Retinal pigment epithelial cell (primary cell): Measurements from ENCODE around the gene AATK.

Experiments
- DNase-seq: peaks from one replicate; pipeline ENCODE4 v3.0.0-alpha.2; 2010; ENCODE audit warnings: low read depth
- H3K4me3 ChIP-seq: 2 replicates; pipeline ENCODE4 v1.5.1; 2011; ENCODE audit warnings: mild to moderate bottlenecking, low read length, control low read depth, moderate library complexity
- TF ChIP-seq, protein P1 (sequence below): conservative IDR thresholded peaks from 2 replicates; pipeline ENCODE4 v1.5.1; 2011; ENCODE audit warnings: low read depth, low read length, control low read depth, inconsistent platforms

AATK gene

DNA sequence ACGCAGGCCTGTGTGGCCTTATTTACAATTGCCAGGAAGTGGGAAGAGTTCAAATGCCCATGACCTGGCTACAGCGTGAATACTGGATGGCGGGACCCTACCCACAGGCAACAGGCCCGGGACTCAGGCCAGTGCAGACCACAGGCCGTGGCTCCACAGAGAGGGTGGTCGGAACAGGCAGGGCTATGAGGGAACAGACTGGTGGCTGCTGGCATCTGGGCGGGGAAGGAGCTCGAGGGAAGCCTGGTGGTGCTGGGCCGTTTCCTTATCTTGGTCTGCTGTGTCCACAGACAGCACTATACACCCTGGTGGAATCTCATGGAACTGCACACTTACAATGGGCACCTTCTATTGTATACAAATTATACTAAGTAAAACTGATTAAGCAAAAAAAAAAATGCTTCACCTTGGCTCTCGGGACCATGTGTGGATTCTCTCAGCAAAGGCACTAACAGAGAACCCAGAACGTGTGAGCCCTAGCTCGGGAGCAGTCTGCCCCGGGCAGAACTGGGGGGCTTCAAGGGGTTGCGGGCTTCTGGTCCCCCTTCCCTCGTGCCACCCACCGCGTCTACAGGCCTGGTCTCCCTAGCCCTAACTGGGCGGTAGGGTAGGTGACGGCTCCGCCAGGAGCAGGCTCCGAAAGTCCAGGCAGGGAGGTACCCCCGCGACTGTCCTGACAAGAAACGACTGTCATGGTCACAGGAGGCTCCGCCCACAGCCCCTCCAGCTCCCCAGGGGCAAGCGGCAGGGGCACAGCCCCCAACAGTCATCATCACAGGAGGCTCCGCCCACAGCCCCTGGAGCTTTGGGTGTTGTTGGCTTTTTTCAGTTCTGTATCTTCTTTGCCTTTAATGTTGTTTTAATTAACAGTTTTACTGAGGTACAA is 34.9 kb upstream of the AATK start:
- DNase-seq: peak; percentile 37
- TF ChIP-seq, protein P1, sequence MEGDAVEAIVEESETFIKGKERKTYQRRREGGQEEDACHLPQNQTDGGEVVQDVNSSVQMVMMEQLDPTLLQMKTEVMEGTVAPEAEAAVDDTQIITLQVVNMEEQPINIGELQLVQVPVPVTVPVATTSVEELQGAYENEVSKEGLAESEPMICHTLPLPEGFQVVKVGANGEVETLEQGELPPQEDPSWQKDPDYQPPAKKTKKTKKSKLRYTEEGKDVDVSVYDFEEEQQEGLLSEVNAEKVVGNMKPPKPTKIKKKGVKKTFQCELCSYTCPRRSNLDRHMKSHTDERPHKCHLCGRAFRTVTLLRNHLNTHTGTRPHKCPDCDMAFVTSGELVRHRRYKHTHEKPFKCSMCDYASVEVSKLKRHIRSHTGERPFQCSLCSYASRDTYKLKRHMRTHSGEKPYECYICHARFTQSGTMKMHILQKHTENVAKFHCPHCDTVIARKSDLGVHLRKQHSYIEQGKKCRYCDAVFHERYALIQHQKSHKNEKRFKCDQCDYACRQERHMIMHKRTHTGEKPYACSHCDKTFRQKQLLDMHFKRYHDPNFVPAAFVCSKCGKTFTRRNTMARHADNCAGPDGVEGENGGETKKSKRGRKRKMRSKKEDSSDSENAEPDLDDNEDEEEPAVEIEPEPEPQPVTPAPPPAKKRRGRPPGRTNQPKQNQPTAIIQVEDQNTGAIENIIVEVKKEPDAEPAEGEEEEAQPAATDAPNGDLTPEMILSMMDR: peak; percentile 75
- H3K4me3 ChIP-seq: no peak overlapping the region

DNA sequence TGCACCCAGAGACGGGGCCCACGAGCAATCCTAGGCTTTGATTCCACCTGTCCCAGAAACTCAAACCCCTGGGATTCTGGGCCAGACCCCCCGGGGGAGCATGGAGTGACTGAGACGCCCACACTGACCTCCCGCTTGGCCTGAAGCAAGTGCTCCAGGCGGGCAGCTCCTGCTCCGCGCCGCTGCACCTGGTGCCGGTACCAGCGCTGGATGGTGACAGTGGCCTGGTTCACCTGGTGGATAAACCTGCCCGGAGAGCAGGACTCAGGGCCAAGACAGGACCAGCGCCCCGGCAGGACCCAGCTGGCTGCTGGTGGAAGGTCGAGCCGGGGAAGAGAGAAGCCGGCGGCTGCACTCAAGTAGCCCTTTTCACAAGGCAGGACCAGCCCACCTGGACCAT is 34.2 kb upstream of the AATK start:
- DNase-seq: no peak
- H3K4me3 ChIP-seq: no peak overlapping the region
- TF ChIP-seq, protein P1: no peak

DNA sequence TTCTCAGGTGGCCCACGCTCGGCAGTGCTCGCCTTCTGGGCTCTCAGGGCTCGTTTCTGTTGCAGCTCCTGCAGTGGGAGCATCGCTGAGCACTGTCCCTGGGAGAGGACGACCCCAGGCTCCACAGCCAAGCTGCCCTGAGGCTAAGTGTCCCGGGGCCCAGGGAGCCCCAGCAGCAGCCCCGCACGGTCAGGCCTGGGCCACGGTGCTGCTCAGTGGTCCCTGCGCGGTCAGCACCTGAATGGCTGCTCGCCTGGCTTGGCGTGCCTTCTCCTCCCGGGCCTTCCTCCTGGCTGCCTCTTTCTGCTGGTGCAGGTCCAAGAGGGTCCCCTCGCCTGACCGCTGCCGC is 33.4 kb upstream of the AATK start:
- no peak overlapping the region for H3K4me3 ChIP-seq
- no peak for DNase-seq
- TF ChIP-seq, protein P1: no peak

DNA sequence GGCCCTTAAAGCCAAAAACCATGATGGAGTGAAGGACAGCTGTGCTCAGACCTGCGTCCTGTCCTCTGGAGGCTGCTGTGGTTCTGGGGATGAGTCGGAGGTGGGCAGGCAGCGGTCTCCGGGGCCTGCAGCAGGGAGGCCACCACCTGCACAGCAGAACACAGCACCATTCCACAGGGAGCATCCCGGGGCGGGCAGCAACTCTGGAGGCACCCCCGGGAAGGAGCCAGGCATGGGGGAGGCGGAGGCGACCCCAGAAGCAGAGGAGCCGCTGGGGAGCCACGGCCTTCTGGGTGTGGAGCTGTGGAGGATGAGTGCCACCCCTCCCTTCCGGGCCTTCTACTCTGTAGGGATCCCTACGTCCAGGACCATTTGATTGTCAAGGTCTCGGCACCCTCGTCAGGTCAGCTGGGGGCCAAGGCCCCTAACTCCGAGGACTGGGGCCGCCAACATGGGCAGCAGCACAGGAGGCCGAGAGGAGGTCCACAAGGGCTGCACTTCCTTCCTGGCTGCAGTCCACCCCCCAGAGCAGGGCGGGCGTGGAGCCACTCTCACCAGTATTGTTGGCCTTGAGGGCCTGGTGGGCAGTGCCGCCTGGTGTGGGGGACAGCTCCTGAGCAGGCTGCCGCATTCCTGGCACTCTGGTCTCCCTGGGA is 32.9 kb upstream of the AATK start:
- H3K4me3 ChIP-seq: no peak overlapping the region
- TF ChIP-seq, protein P1: no peak
- no peak for DNase-seq

DNA sequence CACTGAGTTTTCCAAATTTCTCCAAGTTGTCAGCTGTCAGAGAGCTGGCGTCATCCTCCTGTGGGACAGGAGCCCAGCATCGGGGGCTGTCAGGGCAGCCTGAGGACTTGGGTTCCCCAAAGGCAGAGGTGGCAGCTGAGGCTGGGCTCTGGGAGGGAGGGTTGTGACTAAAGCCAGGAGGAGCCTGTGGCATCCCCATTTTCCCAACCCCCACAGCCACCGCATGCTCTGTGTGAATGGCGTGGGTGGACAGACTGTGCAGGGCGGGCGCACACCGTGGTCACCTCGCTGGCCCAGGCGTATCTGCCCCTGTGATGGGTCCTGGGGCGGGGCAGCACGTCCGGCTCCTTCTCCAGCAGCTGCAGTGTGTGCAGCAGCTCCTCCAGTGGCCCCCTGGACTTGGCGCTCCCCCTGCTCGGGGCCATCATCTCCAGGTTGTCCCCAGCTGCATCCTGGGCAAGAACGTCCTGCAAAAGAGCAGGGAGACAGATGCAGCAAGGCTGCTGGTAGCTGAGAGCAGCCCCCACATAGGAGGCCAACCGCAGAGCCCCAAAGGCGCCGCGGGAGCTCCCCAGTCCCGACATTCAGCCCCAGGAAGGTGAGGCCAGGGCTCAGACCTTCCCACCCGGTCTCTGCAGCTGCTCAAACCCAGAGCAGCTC is 31.9 kb upstream of the AATK start:
- TF ChIP-seq, protein P1: no peak

DNA sequence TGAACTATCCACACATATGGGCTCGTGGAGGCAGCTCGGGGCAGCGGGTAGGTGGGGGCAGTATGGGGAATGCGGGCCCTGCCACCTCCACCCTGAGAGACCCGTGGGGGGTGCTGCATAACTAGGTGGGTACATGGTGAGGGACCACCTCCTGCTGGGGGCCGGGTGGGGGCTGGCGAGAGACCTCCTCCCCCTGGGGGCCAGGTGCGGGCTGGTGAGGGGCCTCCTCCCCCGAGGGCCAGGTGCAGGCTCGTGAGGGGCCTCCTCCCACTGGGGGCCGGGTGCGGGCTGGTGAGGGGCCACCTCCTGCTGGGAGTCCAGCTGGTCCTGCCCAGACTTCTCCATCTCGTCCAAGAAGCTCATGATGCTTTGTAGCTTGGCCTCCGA is 31.4 kb upstream of the AATK start:
- H3K4me3 ChIP-seq: no peak overlapping the region
- no peak for DNase-seq
- TF ChIP-seq, protein P1: no peak

More for the DNA sequence above, 31.9 kb upstream of the AATK start:
- H3K4me3 ChIP-seq: no peak overlapping the region
- DNase-seq: no peak
